HuH-7 (cell line): Measurements from ENCODE around the gene SMARCC2.

Source experiments
- DNase-seq: peaks from one replicate; pipeline ENCODE4 v3.0.0; 2011; ENCODE audit warnings: low spot score

Gene SMARCC2

DNA sequence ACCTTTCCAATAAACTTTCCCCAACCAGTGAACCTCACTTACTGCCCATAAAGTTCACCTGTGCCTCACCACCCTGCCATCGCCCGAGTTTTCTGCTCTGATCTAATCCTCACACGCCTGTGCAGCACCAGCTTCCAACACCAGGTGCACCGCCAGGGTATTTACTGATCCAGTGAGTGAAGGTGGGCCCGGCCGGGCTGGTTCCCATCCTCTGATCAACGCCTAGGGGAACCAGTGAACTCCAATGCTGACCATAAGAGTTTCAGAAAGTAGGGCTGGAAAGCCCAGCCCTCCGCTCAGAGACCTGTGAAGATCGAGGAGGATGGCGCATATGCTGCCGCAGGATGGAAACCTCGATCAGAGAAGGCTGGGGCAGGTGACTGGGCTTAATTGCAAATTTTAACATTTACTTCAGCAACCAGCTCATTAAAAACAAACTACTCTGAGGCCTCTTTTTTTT lies 37.6 kb downstream of the SMARCC2 start:
- peak; percentile 76 for DNase-seq

DNA sequence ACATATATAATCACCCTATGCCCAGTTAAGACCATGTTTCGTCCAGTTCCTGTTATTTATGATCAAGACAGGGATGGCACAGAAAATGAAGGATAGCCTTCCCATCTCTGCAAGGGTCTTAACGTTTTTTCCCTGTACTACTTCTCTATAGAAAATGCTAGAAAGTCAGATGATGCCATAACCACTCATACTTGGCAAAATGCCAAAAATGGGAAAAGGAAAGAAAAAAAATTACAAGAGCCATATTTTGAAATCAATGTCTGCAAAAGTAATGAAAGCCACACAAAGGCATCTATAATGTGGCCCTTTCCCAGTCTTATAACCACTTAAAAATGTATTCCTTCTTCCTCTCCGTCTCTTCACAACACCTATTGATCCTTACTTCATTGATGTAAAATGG lies 38.7 kb downstream of the SMARCC2 start:
- DNase-seq: no peak

DNA sequence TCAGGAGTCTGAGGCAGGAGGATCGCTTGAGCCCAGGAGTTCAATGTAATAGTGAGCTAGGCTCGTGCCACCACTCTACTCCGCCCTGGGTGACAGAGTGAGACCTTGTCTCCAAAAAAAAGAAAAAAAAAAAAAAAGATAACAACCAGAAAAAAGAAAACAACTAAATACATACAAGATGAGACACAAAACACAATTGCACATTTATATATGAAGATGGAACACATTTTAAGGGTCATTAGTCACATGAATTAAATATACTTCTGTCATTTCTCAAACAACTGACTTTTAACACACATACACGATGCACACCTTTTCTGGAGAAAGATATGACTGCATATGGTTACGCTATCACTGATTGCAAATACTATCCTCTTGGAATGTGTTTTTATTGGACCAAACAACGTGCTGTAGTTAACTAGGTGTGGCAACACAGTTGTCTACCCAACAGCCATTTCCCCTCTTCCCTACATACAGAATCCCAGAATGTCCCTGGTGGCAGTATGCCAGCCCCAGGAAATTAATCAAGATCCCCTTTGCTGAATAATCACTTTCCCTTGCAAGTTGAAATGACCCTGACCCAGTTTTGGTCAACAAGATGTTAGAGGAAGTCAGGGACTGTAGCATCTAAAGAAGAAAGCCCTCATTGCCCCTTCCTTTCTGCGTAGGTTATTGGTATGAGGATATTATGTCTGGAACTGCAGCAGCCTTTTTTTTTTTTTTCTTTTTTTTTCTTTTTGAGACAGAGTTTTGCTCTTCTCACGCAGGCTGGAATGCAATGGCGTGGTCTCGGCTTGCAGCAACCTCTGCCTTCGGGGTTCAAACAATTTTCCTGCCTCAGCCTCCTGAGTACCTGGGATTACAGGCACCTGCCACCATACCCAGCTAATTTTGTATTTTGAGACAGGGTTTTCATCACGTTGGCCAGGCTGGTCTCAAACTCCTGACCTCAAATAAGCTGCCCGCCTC lies 42.5 kb downstream of the SMARCC2 start:
- DNase-seq: no peak

DNA sequence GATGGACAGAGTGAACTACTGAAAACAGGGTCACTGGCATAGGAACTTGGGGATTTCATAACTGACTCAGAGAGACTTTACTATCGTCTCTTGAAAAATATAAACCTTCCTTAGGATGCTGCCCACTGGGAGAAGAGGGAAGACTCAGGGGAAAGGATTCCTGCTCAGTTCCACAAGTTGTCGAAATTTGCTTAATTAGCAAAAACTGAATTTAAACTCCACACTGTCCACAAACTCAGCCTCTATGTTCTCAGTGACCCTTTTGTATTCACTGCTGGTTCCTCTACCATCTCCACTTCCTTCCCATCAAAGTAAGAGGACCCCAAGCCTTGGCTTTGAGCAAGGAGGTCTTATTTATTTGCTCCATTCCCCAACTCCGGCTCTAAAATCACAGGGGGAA lies 44.1 kb downstream of the SMARCC2 start:
- no peak for DNase-seq

DNA sequence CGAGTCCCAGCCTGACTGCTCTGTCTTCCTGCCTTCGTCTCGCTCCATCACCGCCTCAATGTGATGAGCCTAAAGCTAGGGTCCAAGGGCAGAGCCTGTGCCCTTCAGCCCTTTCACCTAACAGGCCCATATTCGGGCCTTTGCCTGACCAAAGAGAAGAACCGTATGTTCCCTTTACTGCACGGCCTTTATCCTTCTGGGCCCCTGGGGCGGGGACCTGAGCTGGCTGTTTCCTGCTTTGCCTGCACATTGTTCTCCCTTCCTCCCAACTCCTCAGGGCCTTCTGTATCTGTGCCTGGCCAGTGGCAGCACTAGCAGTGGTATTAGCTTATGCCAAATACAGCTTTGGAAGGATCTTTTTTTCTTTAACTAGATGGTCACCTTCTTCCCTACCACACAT lies 45.4 kb downstream of the SMARCC2 start:
- DNase-seq: no peak

DNA sequence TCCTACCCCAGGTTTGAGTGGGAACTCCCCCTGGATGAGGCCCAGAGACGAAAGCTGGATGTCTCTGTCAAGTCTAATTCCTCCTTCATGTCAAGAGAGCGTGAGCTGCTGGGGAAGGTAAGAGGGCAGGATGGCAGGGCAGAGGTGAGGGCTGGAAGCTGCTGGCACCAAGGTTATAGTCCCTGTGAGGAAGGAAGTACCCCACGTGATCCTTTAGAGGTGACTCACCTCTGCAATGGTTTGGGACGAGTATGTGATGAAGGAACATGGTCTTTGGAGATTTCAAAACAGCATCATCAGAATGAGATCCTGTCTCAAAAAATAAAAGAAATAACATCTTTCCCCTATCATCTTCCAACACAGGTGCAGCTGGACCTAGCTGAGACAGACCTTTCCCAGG lies 46.1 kb downstream of the SMARCC2 start:
- DNase-seq: no peak

DNA sequence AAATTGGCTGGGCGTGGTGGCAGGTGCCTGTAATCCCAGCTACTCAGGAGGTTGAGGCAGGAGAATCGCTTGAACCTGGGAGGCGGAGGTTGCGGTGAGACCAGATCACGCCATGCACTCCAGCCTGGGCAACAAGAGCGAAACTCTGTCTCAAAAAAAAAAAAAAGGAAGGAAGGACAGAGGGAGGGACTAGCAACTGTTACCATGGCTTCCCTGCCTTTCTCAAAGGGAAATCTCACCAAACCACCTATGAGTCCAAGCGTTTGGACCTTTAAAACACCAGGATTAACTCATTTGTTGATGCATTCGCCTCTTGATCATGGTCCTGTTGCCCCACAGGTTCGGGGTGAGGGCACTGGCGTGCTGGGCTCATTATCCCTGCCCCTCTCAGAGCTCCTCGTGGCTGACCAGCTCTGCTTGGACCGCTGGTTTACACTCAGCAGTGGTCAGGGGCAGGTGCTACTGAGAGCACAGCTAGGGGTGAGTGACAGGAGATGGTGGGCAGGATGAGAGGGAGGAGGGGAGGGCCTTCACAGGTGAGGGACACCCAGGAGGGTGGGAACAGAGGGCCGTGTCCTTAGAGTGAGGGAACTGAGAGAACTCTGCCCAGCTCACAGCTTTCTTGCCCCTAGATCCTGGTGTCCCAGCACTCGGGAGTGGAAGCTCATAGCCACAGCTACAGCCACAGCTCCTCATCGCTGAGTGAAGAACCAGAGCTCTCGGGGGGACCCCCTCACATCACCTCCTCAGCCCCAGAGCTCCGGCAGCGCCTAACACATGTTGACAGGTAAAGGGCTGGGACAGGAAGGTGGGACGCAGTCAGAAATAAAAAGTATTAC lies 47.1 kb downstream of the SMARCC2 start:
- no peak for DNase-seq

DNA sequence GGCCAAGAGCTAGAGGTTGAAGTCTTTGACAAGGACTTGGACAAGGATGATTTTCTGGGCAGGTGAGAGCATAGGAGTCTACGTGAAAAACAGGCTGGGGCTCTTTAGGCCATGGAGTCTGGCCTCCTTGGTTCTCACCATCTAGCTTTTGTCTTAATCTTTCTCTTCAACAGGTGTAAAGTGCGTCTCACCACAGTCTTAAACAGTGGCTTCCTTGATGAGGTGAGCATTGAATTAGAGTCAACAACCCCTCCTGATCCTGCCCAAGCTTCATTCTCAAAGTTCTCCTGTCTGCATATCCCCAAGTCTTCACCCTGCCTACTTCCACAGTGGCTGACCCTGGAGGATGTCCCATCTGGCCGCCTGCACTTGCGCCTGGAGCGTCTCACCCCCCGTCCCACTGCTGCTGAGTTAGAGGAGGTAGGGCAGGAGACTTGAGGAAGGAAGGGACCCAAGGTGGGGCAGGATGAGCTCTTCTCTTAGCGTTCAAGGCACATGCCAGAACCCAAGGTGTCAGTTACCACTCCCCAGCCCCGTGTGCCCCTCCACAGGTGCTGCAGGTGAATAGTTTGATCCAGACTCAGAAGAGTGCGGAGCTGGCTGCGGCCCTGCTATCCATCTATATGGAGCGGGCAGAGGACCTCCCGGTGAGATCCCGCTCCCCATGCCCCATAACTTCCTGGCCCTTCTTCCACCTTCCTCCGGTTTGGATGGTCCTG lies 51.3 kb downstream of the SMARCC2 start:
- no peak for DNase-seq

DNA sequence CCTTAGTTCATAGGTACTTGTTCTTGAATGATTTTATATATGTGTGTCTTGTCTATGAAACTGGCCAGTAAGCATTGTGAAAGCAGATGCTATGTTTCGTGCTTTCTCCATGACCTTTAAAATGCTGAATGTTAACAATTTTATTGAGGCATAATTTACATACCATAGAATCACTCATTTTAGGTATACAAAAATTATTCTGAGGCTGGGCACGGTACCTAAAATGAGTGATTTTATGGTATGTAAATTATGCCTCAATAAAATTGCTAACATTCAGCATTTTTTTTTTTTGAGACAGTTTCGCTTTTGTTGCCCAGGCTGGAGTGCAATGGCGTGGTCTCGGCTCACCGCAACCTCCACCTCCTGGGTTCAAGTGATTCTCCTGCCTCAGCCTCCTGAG lies 54.4 kb downstream of the SMARCC2 start:
- DNase-seq: no peak

DNA sequence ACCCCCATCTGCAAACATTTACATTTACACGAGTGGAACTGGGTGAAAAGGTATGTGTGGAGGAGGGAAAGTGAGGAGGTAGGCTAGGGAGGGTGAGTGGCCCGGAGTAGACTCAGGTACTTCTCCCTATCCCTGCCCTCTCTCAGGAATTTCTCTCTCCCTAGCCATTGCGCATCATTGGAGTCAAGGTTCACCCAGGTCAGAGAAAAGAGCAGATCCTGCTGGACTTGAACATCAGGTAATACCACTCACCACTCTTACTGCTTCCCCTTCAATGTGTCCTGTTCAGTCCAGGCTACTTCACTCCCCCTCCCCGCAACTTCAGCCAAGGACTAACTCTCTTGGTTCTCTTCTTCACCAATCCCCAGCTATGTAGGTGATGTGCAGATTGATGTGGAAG lies 58.4 kb downstream of the SMARCC2 start:
- DNase-seq: no peak

DNA sequence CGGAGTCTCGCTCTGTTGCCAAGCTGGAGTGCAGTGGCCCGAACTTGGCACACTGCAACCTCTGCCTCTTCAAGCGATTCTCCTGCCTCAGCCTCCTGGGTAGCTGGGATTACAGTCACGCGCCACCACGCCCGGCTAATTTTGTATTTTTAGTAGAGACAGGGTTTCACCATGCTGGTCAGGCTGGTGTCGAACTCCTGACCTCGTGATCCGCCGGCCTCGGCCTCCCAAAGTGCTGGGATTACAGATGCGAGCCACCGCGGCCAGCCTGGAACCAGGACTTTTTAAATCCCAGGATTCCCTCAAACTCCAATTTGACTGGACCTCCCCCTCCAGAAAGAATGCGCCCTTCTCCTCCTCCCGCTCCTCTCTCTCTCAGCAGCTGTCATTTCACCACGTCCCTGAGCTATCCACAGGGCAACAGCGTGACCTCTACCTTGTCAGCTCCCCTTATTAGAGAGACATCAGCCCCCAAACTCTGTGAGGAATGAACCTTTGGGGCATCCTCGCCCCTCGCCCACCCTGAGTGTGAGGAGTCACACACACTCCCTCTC lies 59.3 kb downstream of the SMARCC2 start:
- DNase-seq: no peak

DNA sequence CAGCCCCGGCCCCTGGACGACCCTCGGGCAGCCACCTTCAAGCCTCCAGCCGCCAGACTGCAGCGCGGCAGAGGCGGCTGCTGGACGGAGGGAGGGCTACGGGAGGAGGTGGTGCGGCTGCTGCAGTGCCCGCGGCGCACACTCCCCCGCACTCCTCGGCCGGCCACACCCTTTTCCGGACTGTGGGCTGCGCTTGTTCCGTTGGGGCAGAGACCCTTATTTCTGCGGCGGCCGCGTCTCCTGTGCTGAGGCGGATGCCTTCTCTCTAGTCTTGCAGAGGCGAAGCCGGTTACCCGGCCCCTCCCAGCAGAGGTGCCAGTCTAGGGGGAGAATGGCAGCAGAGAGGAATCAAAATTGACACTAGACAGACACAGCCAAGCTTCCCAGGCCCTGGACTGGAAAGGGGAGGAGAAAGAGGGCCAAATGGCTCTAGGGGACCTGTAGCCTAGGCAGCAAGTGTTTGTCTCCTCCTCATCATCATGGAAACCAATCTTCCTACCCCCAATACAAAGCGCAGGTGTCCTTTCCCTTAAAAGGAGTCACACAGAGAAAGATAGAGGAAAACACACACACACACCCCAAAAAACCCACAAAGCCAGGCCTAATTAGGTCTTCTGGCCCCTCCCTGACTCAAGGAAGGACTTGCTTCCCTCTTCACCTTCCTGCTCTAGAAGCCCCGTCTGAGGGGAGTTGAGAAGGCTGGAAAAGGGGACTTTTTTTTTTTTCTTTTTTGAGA lies 59.9 kb downstream of the SMARCC2 start:
- no peak for DNase-seq

DNA sequence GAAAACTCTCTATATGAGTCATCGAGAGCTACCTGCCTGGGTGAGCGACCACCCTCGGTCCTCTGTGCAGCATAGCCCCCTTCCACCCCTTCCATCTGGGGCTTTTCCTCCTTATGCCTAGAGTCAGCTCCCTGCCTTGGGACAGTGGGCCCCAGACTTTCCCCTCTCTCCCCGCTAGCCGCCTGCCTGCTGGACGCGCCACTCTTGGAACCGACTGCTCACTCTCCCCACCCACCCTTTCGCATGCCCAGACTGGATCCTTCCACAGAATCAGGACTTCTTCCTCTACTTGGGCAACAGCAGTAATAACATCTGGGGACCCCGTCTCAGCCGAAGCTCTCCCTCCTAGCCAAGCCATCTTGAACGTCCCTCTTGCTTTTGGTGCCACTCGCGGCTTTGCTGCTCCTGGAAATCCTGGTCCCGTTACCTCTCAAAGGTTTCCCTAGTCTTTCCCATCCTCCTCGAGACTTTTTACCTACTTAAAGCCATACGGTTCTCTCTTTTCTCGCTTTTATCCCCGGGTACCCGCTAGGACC lies 60.5 kb downstream of the SMARCC2 start:
- DNase-seq: no peak

DNA sequence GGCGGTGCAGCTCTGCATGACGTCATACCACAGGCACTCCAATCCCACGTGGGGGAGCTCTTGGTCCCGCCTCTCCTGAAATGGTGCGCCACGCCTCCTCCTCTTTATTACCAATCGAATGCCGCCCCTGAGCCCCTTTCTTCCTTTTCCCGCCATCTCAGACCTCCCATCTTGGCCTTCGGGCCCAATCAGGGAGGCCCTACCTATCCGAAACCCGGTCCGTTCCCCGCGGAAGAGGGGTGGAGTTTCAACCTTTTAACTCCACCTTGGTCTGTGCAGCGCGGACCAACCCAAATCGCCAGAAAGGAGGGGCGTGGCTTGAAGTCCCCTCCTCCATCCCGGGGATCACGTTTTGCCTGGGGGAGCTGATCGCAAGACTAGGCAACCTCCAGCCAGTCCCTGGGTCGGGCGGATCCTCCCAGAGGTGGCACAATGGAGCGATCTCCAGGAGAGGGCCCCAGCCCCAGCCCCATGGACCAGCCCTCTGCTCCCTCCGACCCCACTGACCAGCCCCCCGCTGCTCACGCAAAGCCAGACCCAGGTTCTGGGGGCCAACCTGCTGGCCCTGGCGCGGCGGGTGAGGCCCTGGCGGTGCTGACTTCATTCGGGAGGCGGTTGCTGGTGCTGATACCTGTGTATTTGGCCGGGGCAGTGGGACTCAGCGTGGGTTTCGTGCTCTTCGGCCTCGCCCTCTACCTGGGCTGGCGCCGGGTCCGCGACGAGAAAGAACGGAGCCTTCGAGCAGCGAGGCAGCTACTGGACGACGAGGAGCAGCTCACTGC lies 61.2 kb downstream of the SMARCC2 start, which contains the start of gene ESYT1:
Gene ESYT1 (plus strand): TSS at position 380 of the 782 bp plus-strand sequence. CDS start 53 bp downstream, at position 433.
- DNase-seq: peak; percentile 97

DNA sequence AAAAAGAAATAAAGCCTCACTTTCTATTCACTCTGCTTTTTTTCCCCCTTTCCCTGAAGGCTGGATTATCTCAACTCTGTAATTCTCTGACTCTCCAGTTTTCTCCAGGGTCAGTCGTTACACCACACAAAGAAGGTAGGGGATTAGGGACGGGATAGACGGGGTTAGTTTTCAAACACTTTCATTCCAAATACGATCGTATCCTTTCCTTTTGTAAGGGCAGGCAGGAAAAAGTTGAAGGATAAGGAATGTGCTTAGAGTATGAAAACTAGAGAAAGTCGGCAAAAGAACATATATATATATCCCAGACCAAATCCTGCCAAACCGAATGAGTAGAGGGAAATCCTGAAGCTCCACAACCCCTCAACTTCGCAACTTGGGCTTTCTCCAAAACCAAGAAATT lies 61.8 kb downstream of the SMARCC2 start:
- no peak for DNase-seq

DNA sequence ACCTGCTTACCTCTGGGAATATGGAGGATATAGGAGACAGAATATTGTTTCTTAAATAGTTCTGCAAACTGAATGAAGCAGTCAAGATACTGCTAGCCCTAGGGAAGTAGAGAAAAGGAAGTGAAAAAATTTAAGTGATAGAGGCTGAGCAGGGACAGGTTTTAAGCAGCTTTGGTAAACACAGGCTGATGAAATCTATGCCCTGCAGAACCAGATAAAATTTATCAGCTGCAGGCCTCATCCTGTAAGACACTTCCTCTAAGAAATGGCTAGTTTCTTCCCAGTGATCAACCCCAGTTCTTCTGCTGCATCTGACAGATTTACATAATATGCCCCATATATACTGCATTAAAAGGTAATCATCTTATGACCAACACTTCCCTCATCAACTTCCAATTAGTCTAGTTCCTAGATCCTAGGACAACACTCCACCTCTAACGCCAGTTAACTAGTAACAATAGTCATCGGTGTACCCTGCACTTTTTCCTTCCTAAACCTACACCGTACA lies 62.5 kb downstream of the SMARCC2 start:
- no peak for DNase-seq

DNA sequence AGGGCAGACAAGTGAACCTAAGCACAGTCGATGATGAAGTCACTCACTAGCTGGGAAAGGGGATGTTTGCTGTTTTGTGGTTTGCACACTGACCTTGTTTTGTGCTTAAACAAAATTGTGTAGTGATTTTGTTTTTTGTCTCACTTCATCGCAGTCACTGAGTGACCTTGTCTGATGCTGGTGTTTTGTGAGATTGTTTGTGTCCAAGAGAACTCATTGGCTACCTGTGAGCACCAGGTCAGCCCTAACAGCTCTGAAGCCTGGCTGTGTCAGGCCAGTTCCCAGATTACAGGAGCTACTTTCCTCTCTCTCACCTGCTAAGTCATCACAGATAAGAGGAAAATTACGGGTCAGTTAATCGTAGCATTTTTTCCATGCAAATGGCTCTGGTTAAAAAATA lies 65.2 kb downstream of the SMARCC2 start:
- no peak for DNase-seq

DNA sequence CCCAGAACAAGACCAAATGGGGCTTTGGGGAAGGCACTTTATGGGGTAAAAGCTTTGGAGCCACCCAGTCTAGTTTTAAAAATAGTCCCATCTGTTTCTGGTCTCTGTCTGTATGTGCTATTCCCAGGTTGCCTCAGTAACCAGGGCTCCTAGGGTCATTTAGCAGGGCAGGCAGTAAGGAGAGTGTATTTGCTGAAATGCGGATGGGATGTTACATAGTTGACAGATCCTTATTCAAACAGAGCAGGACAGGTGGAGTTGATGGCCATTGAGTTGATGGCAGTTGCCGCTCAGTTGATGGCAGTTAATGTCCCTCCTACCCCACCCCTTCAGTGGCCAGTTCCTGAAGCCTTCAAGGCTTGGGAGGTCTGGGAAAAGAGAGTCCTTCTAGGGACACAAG lies 66.6 kb downstream of the SMARCC2 start:
- DNase-seq: no peak

DNA sequence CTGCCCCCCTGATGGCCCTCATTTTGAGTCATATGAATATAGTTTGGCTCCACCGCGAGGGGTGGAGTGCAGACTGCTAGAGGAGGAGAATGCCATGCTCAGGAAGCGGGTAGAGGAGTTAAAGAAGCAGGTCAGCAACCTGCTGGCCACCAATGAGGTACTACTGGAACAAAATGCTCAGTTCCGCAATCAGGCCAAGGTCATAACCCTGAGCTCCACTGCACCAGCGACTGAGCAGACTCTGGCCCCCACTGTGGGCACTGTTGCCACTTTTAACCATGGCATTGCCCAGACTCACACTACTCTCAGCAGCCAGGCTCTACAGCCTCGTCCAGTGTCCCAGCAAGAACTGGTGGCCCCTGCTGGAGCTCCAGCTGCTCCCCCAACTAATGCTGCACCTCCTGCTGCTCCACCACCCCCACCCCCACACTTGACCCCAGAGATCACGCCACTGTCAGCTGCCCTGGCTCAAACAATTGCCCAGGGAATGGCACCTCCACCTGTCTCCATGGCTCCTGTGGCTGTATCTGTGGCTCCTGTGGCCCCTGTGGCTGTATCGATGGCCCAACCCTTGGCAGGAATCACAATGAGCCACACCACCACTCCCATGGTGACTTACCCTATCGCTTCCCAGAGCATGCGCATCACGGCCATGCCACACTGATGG lies 67.9 kb downstream of the SMARCC2 start:
- DNase-seq: no peak
